Lower leg skin (tissue), 3 donors: ENCODE data around the gene CRAT.

Source experiments
- POLR2A ChIP-seq, 2 donors: fragments of 450-650 bp; IDR thresholded peaks; one replicate each; pipeline ENCODE4 v1.6.1; 2016 to 2017; ENCODE audit warnings: antibody characterized with exemption in 2 of 2, mild to moderate bottlenecking in 1 of 2, moderate library complexity in 1 of 2
- TF ChIP-seq, protein P1 (sequence below), 3 donors: fragments of 450-650 bp; IDR thresholded peaks; one replicate each; pipeline ENCODE4 v1.5.1; 2016; ENCODE audit warnings: antibody characterized with exemption in 3 of 3, mild to moderate bottlenecking in 3 of 3, moderate library complexity in 2 of 3

DNA sequence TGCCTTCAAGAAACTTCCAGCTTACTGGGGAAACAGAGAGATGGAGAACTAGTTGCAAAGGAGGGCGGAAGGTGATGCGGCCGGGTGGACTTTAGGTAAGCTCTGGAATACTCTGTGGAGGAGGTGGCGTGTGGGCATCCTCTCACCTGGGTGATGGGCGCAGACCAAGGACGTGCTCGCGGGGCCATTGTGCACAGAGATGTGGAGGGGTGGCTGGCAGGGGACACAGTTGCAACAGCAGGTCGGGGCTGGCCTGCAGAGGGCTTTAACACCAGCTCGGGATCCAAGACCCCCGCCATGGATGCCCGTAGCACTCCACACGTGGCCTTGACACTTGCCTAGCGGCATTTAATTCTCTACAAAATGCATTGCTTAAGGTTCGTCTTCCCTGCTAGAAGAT is 40.9 kb upstream of the CRAT start:
- TF ChIP-seq, protein P1, sequence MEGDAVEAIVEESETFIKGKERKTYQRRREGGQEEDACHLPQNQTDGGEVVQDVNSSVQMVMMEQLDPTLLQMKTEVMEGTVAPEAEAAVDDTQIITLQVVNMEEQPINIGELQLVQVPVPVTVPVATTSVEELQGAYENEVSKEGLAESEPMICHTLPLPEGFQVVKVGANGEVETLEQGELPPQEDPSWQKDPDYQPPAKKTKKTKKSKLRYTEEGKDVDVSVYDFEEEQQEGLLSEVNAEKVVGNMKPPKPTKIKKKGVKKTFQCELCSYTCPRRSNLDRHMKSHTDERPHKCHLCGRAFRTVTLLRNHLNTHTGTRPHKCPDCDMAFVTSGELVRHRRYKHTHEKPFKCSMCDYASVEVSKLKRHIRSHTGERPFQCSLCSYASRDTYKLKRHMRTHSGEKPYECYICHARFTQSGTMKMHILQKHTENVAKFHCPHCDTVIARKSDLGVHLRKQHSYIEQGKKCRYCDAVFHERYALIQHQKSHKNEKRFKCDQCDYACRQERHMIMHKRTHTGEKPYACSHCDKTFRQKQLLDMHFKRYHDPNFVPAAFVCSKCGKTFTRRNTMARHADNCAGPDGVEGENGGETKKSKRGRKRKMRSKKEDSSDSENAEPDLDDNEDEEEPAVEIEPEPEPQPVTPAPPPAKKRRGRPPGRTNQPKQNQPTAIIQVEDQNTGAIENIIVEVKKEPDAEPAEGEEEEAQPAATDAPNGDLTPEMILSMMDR (IDR thresholded peaks at IDR 0.05), result no peak
- TF ChIP-seq POLR2A (IDR thresholded peaks at IDR 0.05), result no peak
